Neural crest cell (in vitro differentiated cells): Measurements from ENCODE around the gene ENPP5. TPM values are rescaled to one million over a fixed set of nuclear protein-coding genes. Genes with fewer than 3 reads are reported as not detected.

Experiments
- DNase-seq: peaks from one replicate; pipeline ENCODE4 v3.0.0; 2021; ENCODE audit warnings: low read depth, mixed read lengths, low spot score
- H3K27ac Mint-ChIP-seq: one replicate; pipeline ENCODE4 v1.8.0; 2021; ENCODE audit warnings: mild to moderate bottlenecking, mixed read lengths; ENCODE audit not compliant: unreplicated experiment
- H3K27me3 Mint-ChIP-seq: 2 replicates; pipeline ENCODE4 v1.8.0; 2021; ENCODE audit warnings: low read depth, mild to moderate bottlenecking, mixed read lengths
- H3K36me3 Mint-ChIP-seq: 2 replicates; pipeline ENCODE4 v1.8.0; 2021; ENCODE audit warnings: low read depth, mild to moderate bottlenecking, mixed read lengths
- H3K4me1 Mint-ChIP-seq: 2 replicates; pipeline ENCODE4 v1.8.0; 2021; ENCODE audit warnings: mixed read lengths
- H3K4me3 Mint-ChIP-seq: one replicate; pipeline ENCODE4 v1.8.0; 2021; ENCODE audit warnings: mild to moderate bottlenecking, mixed read lengths
- H3K9me3 Mint-ChIP-seq: 2 replicates; pipeline ENCODE4 v1.8.0; 2021; ENCODE audit warnings: mixed read lengths
- CTCF ChIP-seq: fragments of 200-600 bp; sonication (generic); conservative IDR thresholded peaks from 2 replicates; pipeline ENCODE4 v1.5.0; 2021; ENCODE audit warnings: antibody characterized with exemption, mild to moderate bottlenecking
- total RNA-seq: library from RNA; stranded (reverse); gene quantifications from 2 replicates; pipeline ENCODE4 v1.2.1, GENCODE V29; 2021

The ENPP5 gene
- total RNA-seq, 1 donor from 2014 or later, result 0.68 TPM

GRCh38 chr6:46204880-46205650 lies 34.3 kb upstream of the ENPP5 start:
- no peaks in the 10 kb centered on the region for H3K36me3 Mint-ChIP-seq
- no peak for TF ChIP-seq CTCF
- no peaks in the 10 kb centered on the region for H3K9me3 Mint-ChIP-seq
- no peak overlapping the region for H3K4me3 Mint-ChIP-seq
- peaks cover 5% of the 10 kb centered on the region for H3K27me3 Mint-ChIP-seq
- H3K4me1 Mint-ChIP-seq, result no peaks in the 10 kb centered on the region
- no peak overlapping the region for H3K27ac Mint-ChIP-seq
- DNase-seq, result no peak

- H3K4me1 Mint-ChIP-seq, result no peaks in the 10 kb centered on the region
- no peaks in the 10 kb centered on the region for H3K9me3 Mint-ChIP-seq
- TF ChIP-seq CTCF, result no peak
- peaks cover 3% of the 10 kb centered on the region for H3K27me3 Mint-ChIP-seq
- H3K4me3 Mint-ChIP-seq, result no peak overlapping the region
- H3K27ac Mint-ChIP-seq, result no peak overlapping the region
- no peak for DNase-seq
- H3K36me3 Mint-ChIP-seq, result no peaks in the 10 kb centered on the region
Measured at GRCh38 chr6:46203391-46204177, 32.8 kb upstream of the ENPP5 start.

DNA sequence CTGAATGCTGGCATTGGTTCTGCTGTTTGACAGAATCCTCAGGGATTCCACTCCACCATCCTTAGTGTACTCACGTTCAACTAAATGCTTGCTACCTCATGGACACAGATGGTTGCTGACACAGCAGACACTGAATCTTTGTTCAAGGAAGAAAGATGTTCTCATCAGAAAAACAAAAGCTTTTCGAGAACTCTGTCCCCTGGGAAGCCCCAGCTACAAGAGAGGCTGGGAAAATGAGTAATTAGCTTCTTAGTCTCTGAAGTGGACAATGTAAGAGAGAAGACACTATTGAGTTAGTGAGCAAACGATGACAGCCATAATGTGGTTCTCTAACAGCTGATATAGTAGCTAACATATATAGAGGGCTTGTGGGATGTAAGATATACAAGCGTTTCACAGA lies 30.9 kb upstream of the ENPP5 start:
- Mint-ChIP-seq H3K36me3 (no peaks in the 10 kb centered on the region), H3K27ac (no peak overlapping the region)

DNA sequence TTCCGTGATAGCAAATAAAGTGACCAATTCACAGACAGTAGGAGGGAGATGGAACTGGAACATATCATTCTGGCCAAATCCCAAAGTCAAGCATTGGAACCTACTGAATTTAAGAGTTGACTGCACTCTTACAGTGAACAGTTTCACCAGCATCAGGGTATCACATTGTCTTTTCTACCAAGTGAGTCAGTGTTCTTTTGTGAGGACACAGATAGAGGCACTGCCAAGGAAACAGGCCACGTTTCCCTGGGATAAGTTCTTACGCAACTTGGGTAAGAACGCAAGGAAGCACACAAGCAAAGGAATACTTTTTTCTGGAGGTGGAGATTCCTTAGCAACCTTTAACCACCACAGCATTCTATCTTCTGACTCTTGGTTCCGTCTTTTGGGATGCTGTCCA lies 28.6 kb upstream of the ENPP5 start:
- H3K4me1 Mint-ChIP-seq, result no peaks in the 10 kb centered on the region
- H3K27me3 Mint-ChIP-seq, result no peaks in the 10 kb centered on the region
- no peak overlapping the region for H3K4me3 Mint-ChIP-seq
- DNase-seq, result no peak
- no peak overlapping the region for H3K27ac Mint-ChIP-seq
- no peaks in the 10 kb centered on the region for H3K9me3 Mint-ChIP-seq
- no peaks in the 10 kb centered on the region for H3K36me3 Mint-ChIP-seq
- TF ChIP-seq CTCF, result no peak

More for the DNA sequence above, 30.9 kb upstream of the ENPP5 start:
- Mint-ChIP-seq H3K4me1 (no peaks in the 10 kb centered on the region), H3K4me3 (no peak overlapping the region), H3K27me3 (no peaks in the 10 kb centered on the region), H3K9me3 (no peaks in the 10 kb centered on the region)
- no peak for DNase-seq
- TF ChIP-seq CTCF, result no peak

- H3K4me3 Mint-ChIP-seq, result no peak overlapping the region
- H3K36me3 Mint-ChIP-seq, result no peaks in the 10 kb centered on the region
- H3K9me3 Mint-ChIP-seq, result no peaks in the 10 kb centered on the region
- no peaks in the 10 kb centered on the region for H3K4me1 Mint-ChIP-seq
- no peak overlapping the region for H3K27ac Mint-ChIP-seq
- no peak for DNase-seq
- no peak for TF ChIP-seq CTCF
- peaks cover 4% of the 10 kb centered on the region for H3K27me3 Mint-ChIP-seq
Measured at GRCh38 chr6:46191961-46192360, 21.2 kb upstream of the ENPP5 start.
